Melanocyte of skin (primary cell): ENCODE results near the gene MGAT2. TPM values are rescaled to one million over a fixed set of nuclear protein-coding genes. Genes with fewer than 3 reads are reported as not detected.

Experiments
- small RNA-seq, 2 donors: library from RNA; depleted of rRNA; stranded (forward); fragments of <200 nt; gene quantifications; one replicate each; pipeline ENCODE3, GENCODE V24; 2012
- total RNA-seq, 2 donors: library from RNA; depleted of rRNA; stranded (reverse); fragments of >200 nt; gene quantifications; 2 replicates each; pipeline ENCODE4 v1.2.3, GENCODE V29; 2012

Gene MGAT2
- total RNA-seq, result 10 to 100 TPM; 45.4 to 46.0 TPM

GRCh38 chr14:49620182-49621113, at the start of gene MGAT2, which contains the start of gene RPL36AL:
Gene MGAT2 (plus strand): TSS chr14:49620799. CDS start chr14:49621269, 470 bp downstream.
Gene RPL36AL (minus strand): TSS chr14:49620626. CDS start chr14:49619104, 1,522 bp downstream.

GRCh38 chr14:49585803-49586672, 34.6 kb upstream of the MGAT2 start, which contains the start of gene RPS29:
Gene RPS29 (minus strand): TSS chr14:49586380. CDS start chr14:49586346, 34 bp downstream.

GRCh38 chr14:49598485-49599300, 21.9 kb upstream of the MGAT2 start, which contains the start of gene LRR1:
Gene LRR1 (plus strand): TSS chr14:49598940. CDS start chr14:49599021, 81 bp downstream.

GRCh38 chr14:49634547-49635334, 14.1 kb downstream of the MGAT2 start, which contains the start of gene DNAAF2:
Gene DNAAF2 (minus strand): TSS chr14:49635244. CDS start chr14:49635149, 95 bp downstream.

Small RNA genes within 50 kb of the gene (small RNA-seq; reads per million reads assigned to genes)
- gene AL139099.3 (0 reads per million in 2 donors), gene AL139099.4 (0 reads per million in 2 donors), gene RF00019 (0 reads per million in 2 donors)

Other genes starting within 250 kb of the MGAT2 start
- gene RPS29, start 34.4 kb upstream of the MGAT2 start, total RNA-seq, result 1,000 to 10,000 TPM; 2,035 to 2,363 TPM
- 10 to 100 TPM; 21.0 to 42.0 TPM for gene LRR1, start 21.9 kb upstream of the MGAT2 start, total RNA-seq
- gene RPL36AL, start 173 bp upstream of the MGAT2 start, total RNA-seq, result 100 to 1,000 TPM; 156 to 240 TPM
- 10 to 100 TPM in 1 of 2 donors, 1 to 10 TPM in 1; 7.2 to 10.3 TPM for gene DNAAF2, start 14.4 kb downstream of the MGAT2 start, total RNA-seq
- gene POLE2, start 67.4 kb downstream of the MGAT2 start, total RNA-seq, result 10 to 100 TPM in 1 of 2 donors, 1 to 10 TPM in 1; 9.3 to 28.6 TPM
- gene KLHDC1, start 72.3 kb downstream of the MGAT2 start, total RNA-seq, result 1 to 10 TPM; 3.0 to 3.4 TPM
- gene KLHDC2, start 147.4 kb downstream of the MGAT2 start, total RNA-seq, result 10 to 100 TPM; 37.3 to 41.6 TPM
- gene NEMF, start 232.0 kb downstream of the MGAT2 start, total RNA-seq, result 10 to 100 TPM; 54.7 to 55.9 TPM